GM12878 (cell line): ENCODE measurements around the gene MFN2. TPM values are rescaled to one million over a fixed set of nuclear protein-coding genes. Genes with fewer than 3 reads are reported as not detected.

Source experiments
- ATAC-seq: fragments of 200-7000 bp; cut with Tn5 transposase; 3 replicates; pipeline ENCODE4 v1.9.1; 2020; ENCODE audit warnings: mild to moderate bottlenecking, moderate library complexity
- BruUV-seq: library from RNA; stranded (reverse); fragments of 400-500 nt; replicated peaks from 2 replicates; lab custom pipeline; 2021; lab: Mats Ljungman, UMichigan
- CTCF ChIA-PET: fragments of 300-600 bp; sonication (Branson Sonifier 250); formaldehyde crosslinking; extraction: SDS; loops from one replicate; lab custom pipeline; 2021; ENCODE audit warnings: inconsistent platforms; lab: Yijun Ruan, JAX
- POLR2A ChIA-PET: fragments of 350-600 bp; formaldehyde crosslinking; extraction: SDS; loops from one replicate; lab custom pipeline; 2021; ENCODE audit warnings: inconsistent platforms; lab: Charles Lee
- RAD21 ChIA-PET: fragments of 300-600 bp; sonication (Branson Sonifier 250); formaldehyde crosslinking; loops from one replicate; lab custom pipeline; 2023; ENCODE audit warnings: antibody characterized with exemption; ENCODE audit not compliant: unreplicated experiment; lab: Charles Lee
- SMC1A ChIA-PET: fragments of 300-600 bp; sonication (Branson Sonifier 250); formaldehyde crosslinking; loops from one replicate; lab custom pipeline; 2023; ENCODE audit not compliant: unreplicated experiment, uncharacterized antibody; lab: Charles Lee
- DNase-seq: peaks from one replicate; pipeline ENCODE4 v3.0.0-alpha.2; 2011; ENCODE audit warnings: low read depth, low spot score
- FAIRE-seq: peaks from 3 replicates; lab custom pipeline; 2011; peaks lifted over from hg19 to GRCh38; lab: Jason Lieb, UNC
- H2AFZ ChIP-seq: 2 replicates; pipeline ENCODE4 v1.6.0; 2011; ENCODE audit warnings: low read depth, low read length, control low read depth; ENCODE audit not compliant: control insufficient read depth
- H3K27ac ChIP-seq: 2 replicates; pipeline ENCODE4 v1.5.1; 2011; ENCODE audit warnings: control low read depth; ENCODE audit not compliant: control insufficient read depth, insufficient read depth
- H3K27me3 ChIP-seq, 2 experiments: replicated peaks in 1 of 2; 2 replicates each; pipeline versions ENCODE4 v1.6.0 to v1.6.1; 2011; ENCODE audit warnings: low read length in 1 of 2; ENCODE audit not compliant: control insufficient read depth in 2 of 2, insufficient read depth in 2 of 2
- H3K36me3 ChIP-seq, 2 experiments: 2 replicates each; pipeline ENCODE4 v1.5.1; 2011; ENCODE audit warnings: low read length in 1 of 2; ENCODE audit not compliant: control insufficient read depth in 2 of 2, insufficient read depth in 2 of 2
- H3K4me1 ChIP-seq: 2 replicates; pipeline ENCODE4 v1.6.1; 2011; ENCODE audit warnings: mild to moderate bottlenecking, low read length, moderate library complexity, mixed read lengths; ENCODE audit not compliant: control insufficient read depth, insufficient read depth
- H3K4me2 ChIP-seq: 2 replicates; pipeline ENCODE4 v1.6.0; 2011; ENCODE audit warnings: control low read depth; ENCODE audit not compliant: control insufficient read depth, insufficient read depth
- H3K4me3 ChIP-seq: fragments of 200-600 bp; sonication (generic); 2 replicates; pipeline ENCODE4 v1.5.1; 2016
- H3K79me2 ChIP-seq: 2 replicates; pipeline ENCODE4 v1.6.0; 2011; ENCODE audit warnings: low read length; ENCODE audit not compliant: control insufficient read depth, insufficient read depth
- H3K9ac ChIP-seq: 2 replicates; pipeline ENCODE4 v1.8.0; 2011; ENCODE audit warnings: low read length, control low read depth, mixed read lengths; ENCODE audit not compliant: control insufficient read depth, insufficient read depth
- H3K9me3 ChIP-seq: replicated peaks from 3 replicates; pipeline ENCODE4 v1.5.1; 2011; ENCODE audit warnings: mild to moderate bottlenecking, low read length; ENCODE audit not compliant: control insufficient read depth, insufficient read depth
- H4K20me1 ChIP-seq: 2 replicates; pipeline ENCODE4 v1.6.0; 2011; ENCODE audit not compliant: control insufficient read depth, insufficient read depth
- BHLHE40 ChIP-seq, 2 experiments: fragments of 450-650 bp in 1 of 2; IDR thresholded peaks; 2 replicates each; pipeline ENCODE4 v1.6.1; 2011 to 2017; ENCODE audit warnings: low read depth in 2 of 2, borderline replicate concordance in 1 of 2, improper control_type of control experiment in 1 of 2, low read length in 1 of 2, mild to moderate bottlenecking in 1 of 2
- CBFB ChIP-seq: IDR thresholded peaks from 2 replicates; pipeline ENCODE4 v1.6.1; 2016; ENCODE audit warnings: antibody characterized with exemption, low read depth
- GABPA ChIP-seq: IDR thresholded peaks from 2 replicates; pipeline ENCODE4 v1.6.1; 2014; ENCODE audit warnings: antibody characterized with exemption, low read depth, mild to moderate bottlenecking, inconsistent platforms
- HDGF ChIP-seq: fragments of 450-650 bp; IDR thresholded peaks from 2 replicates; pipeline ENCODE4 v1.6.1; 2016; ENCODE audit warnings: antibody characterized with exemption
- NFYB ChIP-seq: IDR thresholded peaks from 2 replicates; pipeline ENCODE4 v1.6.1; 2011; ENCODE audit warnings: low read depth, mild to moderate bottlenecking, low read length, improper control_type of control experiment, moderate library complexity; ENCODE audit not compliant: insufficient read depth
- NR2C1 ChIP-seq: fragments of 450-650 bp; IDR thresholded peaks from 2 replicates; pipeline ENCODE4 v1.6.1; 2017; ENCODE audit warnings: antibody characterized with exemption, mild to moderate bottlenecking, moderate library complexity
- NR2F1 ChIP-seq: fragments of 450-650 bp; conservative IDR thresholded peaks from 2 replicates; pipeline ENCODE4 v1.6.1; 2017; ENCODE audit warnings: mild to moderate bottlenecking
- POLR2AphosphoS2 ChIP-seq: IDR thresholded peaks from 2 replicates; pipeline ENCODE4 v1.6.1; 2011; ENCODE audit warnings: low read depth, mild to moderate bottlenecking, low read length, improper control_type of control experiment, moderate library complexity
- SREBF2 ChIP-seq: IDR thresholded peaks from 2 replicates; pipeline ENCODE4 v1.6.1; 2012; ENCODE audit warnings: mild to moderate bottlenecking, low read length
- SUZ12 ChIP-seq: fragments of 200-600 bp; sonication (generic); IDR thresholded peaks from one replicate; pipeline ENCODE4 v1.6.1; 2018; ENCODE audit warnings: antibody characterized with exemption, mild to moderate bottlenecking; ENCODE audit not compliant: unreplicated experiment
- TARDBP ChIP-seq: IDR thresholded peaks from 2 replicates; pipeline ENCODE4 v1.6.1; 2016; ENCODE audit warnings: borderline replicate concordance
- ZBED1 ChIP-seq: IDR thresholded peaks from 2 replicates; pipeline ENCODE4 v1.6.1; 2016; ENCODE audit warnings: borderline replicate concordance
- ZNF687 ChIP-seq: fragments of 450-650 bp; IDR thresholded peaks from 2 replicates; pipeline ENCODE4 v1.6.1; 2017; ENCODE audit warnings: mild to moderate bottlenecking, moderate library complexity
- ZSCAN29 ChIP-seq: fragments of 450-650 bp; IDR thresholded peaks from 2 replicates; pipeline ENCODE4 v1.6.1; 2017; ENCODE audit warnings: mild to moderate bottlenecking, moderate library complexity
- WGBS: methylation state at CpG from one replicate; pipeline ENCODE4 v1.1.6; 2016; ENCODE audit warnings: low lambda C conversion rate; ENCODE audit not compliant: insufficient replicate concordance, insufficient coverage; ENCODE audit errors: missing lambda C conversion rate; 5-methylcytosine and 5-hydroxymethylcytosine counted together
- in situ Hi-C: fragments of 300-500 bp; cut with MboI; formaldehyde crosslinking; loops from 9 replicates; pipeline ENCODE4 v1.14.3; 2018; ENCODE audit warnings: mixed read lengths
- intact Hi-C: fragments of 100-400 bp; cut with micrococcal nuclease; formaldehyde crosslinking; loops from one replicate; pipeline ENCODE4 v1.14.2; 2022; ENCODE audit not compliant: unreplicated experiment
- polyA plus RNA-seq, 11 experiments: library from polyadenylated mRNA; depleted of rRNA in 4 of 11; unstranded in 6 of 11; stranded (reverse) in 5 of 11; fragments of >200 nt; fragmentation: Nextera tagmentation in 4 of 11; fragmentation: Illumina TruSeq in 1 of 11; extraction: Ambion mirVana in 4 of 11; extraction: Trizol in 1 of 11; gene quantifications; 1 replicate in 1 of 11; 2 replicates in 10 of 11; pipeline versions ENCODE4 v1.2.1 to v1.2.3, GENCODE V29; 2011 to 2016; ENCODE audit warnings: inconsistent platforms in 2 of 11, missing spikeins in 2 of 11, low read depth in 1 of 11
- total RNA-seq, 4 experiments: library from RNA; depleted of rRNA in 3 of 4; stranded (reverse); fragments of >200 nt in 3 of 4; fragmentation: Illumina TruSeq in 1 of 4; extraction: Trizol in 1 of 4; gene quantifications; 2 replicates each; pipeline versions ENCODE4 v1.2.1 to v1.2.3, GENCODE V29; 2013 to 2021
- TF ChIP-seq, protein P1 (sequence below): fragments of 450-650 bp; IDR thresholded peaks from 2 replicates; pipeline ENCODE4 v1.6.1; 2016; ENCODE audit warnings: mild to moderate bottlenecking

Gene MFN2
- total and polyA plus RNA-seq, 10 of the 15 experiments (the other 5 are each of a cell fraction or from before 2014, with no cell fraction given) = 5.3 to 64.4 (median 48.1) TPM

DNA sequence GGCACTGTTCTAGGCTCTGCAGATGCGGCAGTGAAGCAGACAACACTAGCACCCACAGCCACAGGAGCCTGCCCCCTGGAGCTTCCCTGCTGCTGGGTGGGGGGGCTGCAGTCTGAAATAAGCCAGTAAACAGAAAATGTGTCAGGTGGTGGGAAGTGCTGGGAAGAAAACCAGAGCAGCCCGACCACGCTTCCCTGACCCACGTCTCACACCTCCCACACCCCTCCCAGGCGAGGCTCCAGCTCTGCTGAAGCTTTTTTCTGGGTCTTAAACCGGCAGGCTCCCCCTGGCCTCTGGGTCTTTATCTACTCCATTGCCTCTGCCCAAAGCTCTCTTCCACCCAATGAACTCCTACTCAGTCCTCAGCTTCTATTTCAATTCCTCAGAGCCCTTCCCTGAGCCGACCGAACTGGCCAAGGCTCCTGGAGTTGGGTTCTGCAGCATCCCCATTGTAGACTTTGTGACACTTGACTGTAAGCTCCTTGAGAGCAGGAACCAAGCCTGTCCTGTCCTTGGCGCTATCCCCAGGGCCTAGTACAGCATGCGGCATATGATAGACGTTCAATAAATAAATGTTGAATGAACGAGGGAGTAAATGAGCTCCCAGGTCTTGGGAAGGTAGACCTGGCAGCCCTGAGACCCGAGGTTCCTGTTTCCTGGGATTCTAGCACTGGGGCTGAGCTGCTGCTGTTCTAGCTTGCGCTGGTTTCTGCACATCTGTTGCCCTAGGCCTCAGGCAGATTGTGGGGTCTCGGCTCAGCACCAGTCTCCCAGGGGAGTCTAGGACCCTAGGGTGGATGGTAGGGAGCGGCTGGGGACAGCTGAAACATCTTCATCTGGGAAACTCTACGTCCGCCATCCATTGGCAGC, 57.5 kb downstream of the MFN2 start (continued):
- TF ChIP-seq SREBF2 = no peak
- no peak for TF ChIP-seq NFYB
- no peak for TF ChIP-seq NR2C1
- no peak for TF ChIP-seq POLR2AphosphoS2
- TF ChIP-seq SUZ12 = no peak
- no peak for TF ChIP-seq TARDBP
- no peak for TF ChIP-seq GABPA

DNA sequence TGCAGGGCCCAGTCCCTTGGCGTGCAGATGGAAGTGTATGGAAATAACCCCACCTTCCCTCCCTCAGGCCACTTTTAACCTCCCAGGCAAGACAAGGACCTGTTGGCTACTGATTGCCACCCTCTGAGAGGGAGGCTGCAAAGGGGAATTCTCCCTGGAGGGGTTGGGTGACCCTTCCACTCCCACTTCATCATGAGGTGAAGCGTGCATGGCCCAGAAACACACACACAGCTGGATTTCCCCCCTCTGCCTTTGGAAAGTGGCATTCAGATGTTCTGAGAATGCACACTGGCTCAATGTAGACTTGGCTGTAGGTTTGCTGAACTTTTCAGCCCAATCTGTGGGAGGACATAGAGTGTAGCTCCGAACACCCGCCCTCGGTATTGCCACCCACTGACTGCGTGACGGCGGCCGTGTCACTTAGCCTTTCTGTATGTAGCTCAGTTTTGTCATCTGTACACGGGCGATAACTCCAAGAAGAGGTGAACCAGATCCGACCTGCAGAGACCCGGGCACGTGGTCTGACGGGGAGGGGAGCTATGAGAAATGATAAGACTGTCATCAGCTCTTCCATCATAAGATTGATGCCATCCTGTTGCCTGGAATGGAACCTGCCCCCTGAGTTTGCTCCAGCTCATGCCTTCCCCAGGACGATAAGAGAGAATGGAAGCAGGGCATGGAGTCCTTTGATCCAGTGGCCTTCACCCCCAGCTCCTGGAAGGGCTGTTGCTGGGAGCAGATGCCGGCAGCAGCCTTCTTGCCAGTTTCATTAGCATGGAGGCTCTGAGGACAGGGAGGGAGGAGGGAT, 58.3 kb downstream of the MFN2 start:
- H3K36me3 ChIP-seq = no peaks in the 10 kb centered on the region; a peak in 1 of 4 replicates
- DNase-seq (no peak), FAIRE-seq (no peak), ATAC-seq (no peak)
- H2AFZ ChIP-seq = no peak overlapping the region
- no peaks in the 10 kb centered on the region for H3K9me3 ChIP-seq
- no peak overlapping the region for H3K4me3 ChIP-seq
- H3K9ac ChIP-seq = no peak overlapping the region
- CTCF ChIA-PET = interaction anchor here (0.6 to 5.5 kb wide), 13 partner anchors 9 to 59 kb away, joined by 3 to 53 read pairs (median 4); partner anchors contain the start of genes MFN2 and MIIP
- H4K20me1 ChIP-seq = no peaks in the 10 kb centered on the region
- RAD21 ChIA-PET = interaction anchor here (1.0 to 7.6 kb wide), 11 partner anchors 11 to 129 kb away, joined by 4 to 70 read pairs (median 8); partner anchors contain the start of genes MIIP and TNFRSF8
- WGBS = 78% methylated on average over 17 of the region's 17 CpGs
- intact Hi-C loops = loop anchor here (2.0 kb wide), 1 partner anchor 20 kb away; the partner anchor contains the start of gene MIIP
- SMC1A ChIA-PET = interaction anchor here (0.7 to 7.0 kb wide), 18 partner anchors 8 to 130 kb away, joined by 3 to 97 read pairs (median 4); partner anchors contain the start of genes MFN2 and MIIP
- no peak overlapping the region for H3K4me2 ChIP-seq
- H3K27me3 ChIP-seq = no peaks in the 10 kb centered on the region
- no peaks in the 10 kb centered on the region for H3K79me2 ChIP-seq
- in situ Hi-C loops = no loop called here
- H3K27ac ChIP-seq = no peak overlapping the region; the same call in 1 of the 2 replicates
- no TSS peak for BruUV-seq
- H3K4me1 ChIP-seq = peaks cover 35% of the 10 kb centered on the region
- POLR2A ChIA-PET = interaction anchor here (0.6 to 5.5 kb wide), 15 partner anchors 9 to 129 kb away, joined by 3 to 57 read pairs (median 7); partner anchors contain the start of genes MFN2 and MIIP
- TF ChIP-seq CBFB = no peak
- 0 out of 2 replicates have a peak, but pooled peaks have one; percentile 29 for TF ChIP-seq ZNF687
- TF ChIP-seq ZSCAN29 = no peak
- peak in 1 of 2 experiments; percentile 42; a peak in 1 of 4 replicates for TF ChIP-seq BHLHE40 (IDR thresholded peaks at IDR 0.05; ENCODE audit: borderline replicate concordance in 1 of 2, low read depth in 2 of 2, low read length in 1 of 2)
- TF ChIP-seq, protein P1, sequence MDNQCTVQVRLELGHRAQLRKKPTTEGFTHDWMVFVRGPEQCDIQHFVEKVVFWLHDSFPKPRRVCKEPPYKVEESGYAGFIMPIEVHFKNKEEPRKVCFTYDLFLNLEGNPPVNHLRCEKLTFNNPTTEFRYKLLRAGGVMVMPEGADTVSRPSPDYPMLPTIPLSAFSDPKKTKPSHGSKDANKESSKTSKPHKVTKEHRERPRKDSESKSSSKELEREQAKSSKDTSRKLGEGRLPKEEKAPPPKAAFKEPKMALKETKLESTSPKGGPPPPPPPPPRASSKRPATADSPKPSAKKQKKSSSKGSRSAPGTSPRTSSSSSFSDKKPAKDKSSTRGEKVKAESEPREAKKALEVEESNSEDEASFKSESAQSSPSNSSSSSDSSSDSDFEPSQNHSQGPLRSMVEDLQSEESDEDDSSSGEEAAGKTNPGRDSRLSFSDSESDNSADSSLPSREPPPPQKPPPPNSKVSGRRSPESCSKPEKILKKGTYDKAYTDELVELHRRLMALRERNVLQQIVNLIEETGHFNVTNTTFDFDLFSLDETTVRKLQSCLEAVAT = no peak
- TF ChIP-seq POLR2AphosphoS2 = no peak
- TF ChIP-seq HDGF = 0 out of 2 replicates have a peak, but pooled peaks have one; percentile 25
- TF ChIP-seq NR2F1 = 0 out of 2 replicates have a peak, but pooled peaks have one; percentile 26
- TF ChIP-seq ZBED1 = no peak
